K562 (cell line): ENCODE measurements around the gene SNX30. TPM values are rescaled to one million over a fixed set of nuclear protein-coding genes. Genes with fewer than 3 reads are reported as not detected.
A peak's percentile ranks its signal among the peaks of the same experiment; 100 is the strongest.

Source experiments
- ATF1 ChIP-seq, 2 experiments: fragments of 450-650 bp in 1 of 2; IDR thresholded peaks; 2 replicates each; pipeline ENCODE4 v1.6.1; 2016; ENCODE audit warnings: missing compliant biosample characterization in 1 of 2, missing genetic modification characterization in 1 of 2
- CEBPB ChIP-seq: fragments of 450-650 bp; IDR thresholded peaks from 2 replicates; pipeline ENCODE4 v1.6.1; 2016; ENCODE audit warnings: missing genetic modification characterization, missing compliant biosample characterization
- CXXC5 ChIP-seq: fragments of 250-450 bp; sonication (Bioruptor Pico); IDR thresholded peaks from 2 replicates; pipeline ENCODE4 v1.8.0; 2022; ENCODE audit warnings: inconsistent platforms, mild to moderate bottlenecking, moderate library complexity
- EP400 ChIP-seq: fragments of 450-650 bp; IDR thresholded peaks from 2 replicates; pipeline ENCODE4 v1.6.1; 2017; ENCODE audit warnings: antibody characterized with exemption, mild to moderate bottlenecking, moderate library complexity
- ETV1 ChIP-seq: fragments of 450-650 bp; conservative IDR thresholded peaks from 2 replicates; pipeline ENCODE4 v1.6.1; 2016; ENCODE audit warnings: missing genetic modification characterization, control low read depth, low read depth, missing compliant biosample characterization
- IRF2 ChIP-seq: sonication (generic); formaldehyde crosslinking; IDR thresholded peaks from 2 replicates; pipeline ENCODE4 v1.8.1; 2022; ENCODE audit warnings: mild to moderate bottlenecking, missing genetic modification reagents
- KDM5B ChIP-seq: fragments of 200-600 bp; sonication (generic); IDR thresholded peaks from 2 replicates; pipeline ENCODE4 v1.6.1; 2012; ENCODE audit warnings: low read depth, mild to moderate bottlenecking, moderate library complexity, low read length, control low read depth, inconsistent platforms; ENCODE audit not compliant: insufficient replicate concordance
- MAFG ChIP-seq: fragments of 450-650 bp; conservative IDR thresholded peaks from 2 replicates; pipeline ENCODE4 v1.6.1; 2016; ENCODE audit warnings: missing genetic modification characterization, missing compliant biosample characterization
- MTA3 ChIP-seq: fragments of 450-650 bp; formaldehyde crosslinking; IDR thresholded peaks from 2 replicates; pipeline ENCODE4 v1.6.1; 2017; ENCODE audit warnings: mild to moderate bottlenecking, borderline replicate concordance
- MXI1 ChIP-seq: IDR thresholded peaks from 2 replicates; pipeline ENCODE4 v1.6.1; 2011; ENCODE audit warnings: low read depth, mild to moderate bottlenecking, improper control_type of control experiment, low read length
- PHB2 ChIP-seq: fragments of 450-650 bp; IDR thresholded peaks from 2 replicates; pipeline ENCODE4 v1.6.1; 2017; ENCODE audit warnings: low read depth
- ZNF766 ChIP-seq: fragments of 200-800 bp; sonication (Bioruptor generic); conservative IDR thresholded peaks from 2 replicates; pipeline ENCODE4 v1.6.1; 2016; ENCODE audit warnings: missing genetic modification characterization, missing compliant biosample characterization
- ZSCAN29 ChIP-seq: fragments of 450-650 bp; IDR thresholded peaks from 2 replicates; pipeline ENCODE4 v1.6.1; 2017
- polyA plus RNA-seq, 8 experiments: library from polyadenylated mRNA; depleted of rRNA in 4 of 8; stranded (reverse) in 5 of 8; unstranded in 3 of 8; fragments of >200 nt; fragmentation: Nextera tagmentation in 2 of 8; fragmentation: Illumina TruSeq in 1 of 8; extraction: Ambion mirVana in 2 of 8; extraction: Trizol in 1 of 8; gene quantifications; 2 replicates each; pipeline versions ENCODE4 v1.2.1 to v1.2.3, GENCODE V29; 2011 to 2014; ENCODE audit warnings: inconsistent platforms in 1 of 8, missing spikeins in 1 of 8
- total RNA-seq, 7 experiments: library from RNA; depleted of rRNA in 6 of 7; stranded (reverse); fragments of >200 nt in 6 of 7; fragmentation: Illumina TruSeq in 2 of 7; extraction: Trizol in 2 of 7; gene quantifications; 2 replicates each; pipeline versions ENCODE4 v1.2.1 to v1.2.3, GENCODE V29; 2011 to 2021; ENCODE audit warnings: low replicate concordance in 1 of 7
- TF ChIP-seq, protein P1 (sequence below): sonication (generic); formaldehyde crosslinking; IDR thresholded peaks from 2 replicates; pipeline ENCODE4 v1.8.1; 2023; ENCODE audit warnings: mild to moderate bottlenecking, missing genetic modification reagents
- TF ChIP-seq, protein P2 (sequence below): fragments of 250-450 bp; sonication (Bioruptor Pico); IDR thresholded peaks from 2 replicates; pipeline ENCODE4 v1.8.0; 2022; ENCODE audit warnings: moderate library complexity, mild to moderate bottlenecking, inconsistent platforms
- TF ChIP-seq, protein P3 (sequence below): IDR thresholded peaks from 2 replicates; pipeline ENCODE4 v1.6.1; 2016; ENCODE audit warnings: missing genetic modification characterization, missing compliant biosample characterization

Gene SNX30
- total and polyA plus RNA-seq, 9 of the 15 experiments (the other 6 are each of a cell fraction or from before 2014, with no cell fraction given): 0.76 to 5.9 (median 3.3) TPM

DNA sequence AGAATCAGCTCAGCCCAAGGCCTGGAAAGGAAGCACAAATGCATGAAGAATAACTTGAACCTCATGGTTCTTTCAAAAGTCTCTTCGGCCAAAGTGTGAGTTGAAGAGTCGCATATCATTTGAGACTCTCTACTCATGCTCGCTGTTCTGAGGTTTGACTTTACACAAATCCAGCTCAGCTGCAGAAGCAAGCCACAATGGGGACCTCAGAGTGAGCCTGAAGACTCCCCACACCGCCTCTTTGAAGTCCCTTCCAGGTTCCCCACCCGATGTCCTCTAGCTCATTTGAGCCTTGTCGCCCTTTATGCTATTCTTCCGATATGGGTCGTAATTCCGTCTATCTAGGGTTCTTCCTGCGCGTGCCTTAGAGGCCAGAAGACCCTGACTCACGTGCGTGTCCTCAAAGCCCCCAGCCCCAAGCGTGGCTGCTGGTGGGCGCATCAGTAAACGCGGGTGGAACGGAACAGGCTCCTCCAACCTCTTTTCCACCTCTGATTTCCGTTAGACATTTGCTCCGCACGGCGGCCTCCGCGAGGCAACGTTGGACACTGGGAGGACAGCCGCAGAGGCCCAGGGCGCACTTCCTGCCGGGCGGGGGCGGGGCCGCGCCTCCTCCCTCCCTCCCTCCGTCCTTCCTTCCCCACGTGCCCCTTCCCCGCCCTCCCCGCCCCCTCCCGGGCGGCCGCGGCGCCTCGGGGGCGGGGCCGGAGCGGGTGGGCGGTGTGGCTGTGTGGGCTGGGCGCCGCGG lies at the start of gene SNX30 (continued):
- TF ChIP-seq, protein P1, sequence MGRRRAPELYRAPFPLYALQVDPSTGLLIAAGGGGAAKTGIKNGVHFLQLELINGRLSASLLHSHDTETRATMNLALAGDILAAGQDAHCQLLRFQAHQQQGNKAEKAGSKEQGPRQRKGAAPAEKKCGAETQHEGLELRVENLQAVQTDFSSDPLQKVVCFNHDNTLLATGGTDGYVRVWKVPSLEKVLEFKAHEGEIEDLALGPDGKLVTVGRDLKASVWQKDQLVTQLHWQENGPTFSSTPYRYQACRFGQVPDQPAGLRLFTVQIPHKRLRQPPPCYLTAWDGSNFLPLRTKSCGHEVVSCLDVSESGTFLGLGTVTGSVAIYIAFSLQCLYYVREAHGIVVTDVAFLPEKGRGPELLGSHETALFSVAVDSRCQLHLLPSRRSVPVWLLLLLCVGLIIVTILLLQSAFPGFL (CRISPR knock-in tag): no peak
- TF ChIP-seq, protein P2, sequence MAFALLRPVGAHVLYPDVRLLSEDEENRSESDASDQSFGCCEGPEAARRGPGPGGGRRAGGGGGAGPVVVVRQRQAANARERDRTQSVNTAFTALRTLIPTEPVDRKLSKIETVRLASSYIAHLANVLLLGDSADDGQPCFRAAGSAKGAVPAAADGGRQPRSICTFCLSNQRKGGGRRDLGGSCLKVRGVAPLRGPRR: 0 out of 2 replicates have a peak, but pooled peaks have one; percentile 11
- TF ChIP-seq ATF1 (CRISPR knock-in tag; IDR thresholded peaks at IDR 0.05) (no peak), ATF1 (tag; IDR thresholded peaks at IDR 0.05) (peak; percentile 60), ETV1 (tag) (peak; percentile 88), EP400 (peak; percentile 83), MTA3 (no peak; the same call in 1 of the 2 replicates), MAFG (no peak), CEBPB (tag) (no peak), ZSCAN29 (no peak), ZNF766 (CRISPR knock-in tag) (0 out of 2 replicates have a peak, but pooled peaks have one; percentile 32), PHB2 (no peak), MXI1 (peak; percentile 34; the same call in 1 of the 2 replicates), CXXC5 (CRISPR knock-in tag) (peak; percentile 84), KDM5B (peak; percentile 93), IRF2 (CRISPR knock-in tag) (no peak)
- TF ChIP-seq, protein P3, sequence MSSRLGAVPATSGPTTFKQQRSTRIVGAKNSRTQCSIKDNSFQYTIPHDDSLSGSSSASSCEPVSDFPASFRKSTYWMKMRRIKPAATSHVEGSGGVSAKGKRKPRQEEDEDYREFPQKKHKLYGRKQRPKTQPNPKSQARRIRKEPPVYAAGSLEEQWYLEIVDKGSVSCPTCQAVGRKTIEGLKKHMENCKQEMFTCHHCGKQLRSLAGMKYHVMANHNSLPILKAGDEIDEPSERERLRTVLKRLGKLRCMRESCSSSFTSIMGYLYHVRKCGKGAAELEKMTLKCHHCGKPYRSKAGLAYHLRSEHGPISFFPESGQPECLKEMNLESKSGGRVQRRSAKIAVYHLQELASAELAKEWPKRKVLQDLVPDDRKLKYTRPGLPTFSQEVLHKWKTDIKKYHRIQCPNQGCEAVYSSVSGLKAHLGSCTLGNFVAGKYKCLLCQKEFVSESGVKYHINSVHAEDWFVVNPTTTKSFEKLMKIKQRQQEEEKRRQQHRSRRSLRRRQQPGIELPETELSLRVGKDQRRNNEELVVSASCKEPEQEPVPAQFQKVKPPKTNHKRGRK (tag): no peak
